SU-DHL-6 (cell line): ENCODE data around the gene PRXL2A.

Source experiments
- H2AFZ ChIP-seq: fragments of 200-600 bp; sonication (generic); 2 replicates; pipeline ENCODE4 v1.6.1; 2014; ENCODE audit warnings: low read depth, mild to moderate bottlenecking, moderate library complexity, mixed read lengths, antibody characterized with exemption, low read length; ENCODE audit not compliant: severe bottlenecking
- H3F3A ChIP-seq: fragments of 200-600 bp; shearing (Covaris generic); 2 replicates; pipeline ENCODE4 v1.6.0; 2016; ENCODE audit warnings: antibody characterized with exemption, mild to moderate bottlenecking; ENCODE audit not compliant: insufficient read depth
- H3K27ac ChIP-seq: fragments of 200-600 bp; sonication (generic); 2 replicates; pipeline ENCODE4 v1.5.1; 2016; ENCODE audit warnings: low read depth, mild to moderate bottlenecking, low read length, moderate library complexity, mixed read lengths
- H3K27me3 ChIP-seq: fragments of 200-600 bp; sonication (generic), shearing (Covaris generic); 2 replicates; pipeline ENCODE4 v1.6.0; 2014; ENCODE audit warnings: mild to moderate bottlenecking, low read length
- H3K36me3 ChIP-seq: fragments of 200-600 bp; sonication (generic); 2 replicates; pipeline ENCODE4 v1.6.1; 2014; ENCODE audit warnings: mild to moderate bottlenecking, low read length, mixed read lengths
- H3K4me2 ChIP-seq: fragments of 300-600, 200-600 bp; shearing (Covaris generic), sonication (generic); 2 replicates; pipeline ENCODE4 v1.6.0; 2014; ENCODE audit warnings: low read length, low read depth, mild to moderate bottlenecking; ENCODE audit not compliant: poor library complexity, severe bottlenecking
- H3K4me3 ChIP-seq: fragments of 200-600 bp; sonication (generic); 2 replicates; pipeline ENCODE4 v1.5.1; 2014; ENCODE audit warnings: antibody characterized with exemption, low read length, mild to moderate bottlenecking, mixed read lengths; ENCODE audit not compliant: insufficient read depth, poor library complexity, severe bottlenecking
- H3K79me2 ChIP-seq: fragments of 200-600 bp; sonication (generic); 2 replicates; pipeline ENCODE4 v1.6.1; 2014; ENCODE audit warnings: mild to moderate bottlenecking, low read length, moderate library complexity; ENCODE audit not compliant: insufficient read depth
- H3K9ac ChIP-seq: fragments of 200-600 bp; sonication (generic); 2 replicates; pipeline ENCODE4 v1.7.0; 2014; ENCODE audit warnings: mild to moderate bottlenecking, low read length
- H3K9me2 ChIP-seq: fragments of 200-600 bp; sonication (generic); replicated peaks from 2 replicates; pipeline ENCODE4 v1.6.1; 2014; ENCODE audit warnings: low read length; ENCODE audit not compliant: insufficient read depth
- H3K9me3 ChIP-seq: fragments of 200-600 bp; sonication (generic); 2 replicates; pipeline ENCODE4 v1.6.1; 2014; ENCODE audit warnings: low read length, mixed read lengths; ENCODE audit not compliant: insufficient read depth
- H4K20me1 ChIP-seq: fragments of 200-600 bp; sonication (generic); 2 replicates; pipeline ENCODE4 v1.6.1; 2014; ENCODE audit warnings: low read depth, mild to moderate bottlenecking, antibody characterized with exemption, low read length, moderate library complexity, mixed read lengths
- CTCF ChIP-seq: fragments of 200-600 bp; sonication (generic); IDR thresholded peaks from one replicate; pipeline ENCODE4 v1.5.1; 2017; ENCODE audit warnings: antibody characterized with exemption, mild to moderate bottlenecking, low read length, moderate library complexity; ENCODE audit not compliant: insufficient read depth, poor library complexity, severe bottlenecking
- EZH2phosphoT487 ChIP-seq: fragments of 200-600 bp; sonication (generic), shearing (Covaris generic); conservative IDR thresholded peaks from 2 replicates; pipeline ENCODE4 v1.6.1; 2018; ENCODE audit warnings: mild to moderate bottlenecking, antibody characterized with exemption, low read length, moderate library complexity, mixed read lengths

Gene PRXL2A

GRCh38 chr10:80468806-80469421 lies 60.6 kb downstream of the PRXL2A start:
- Histone ChIP-seq H3F3A (no peaks in the 10 kb centered on the region), H2AFZ (no peak overlapping the region), H3K9me2 (no peaks in the 10 kb centered on the region), H3K9ac (no peak overlapping the region), H3K4me3 (no peak overlapping the region), H3K27me3 (no peaks in the 10 kb centered on the region), H3K9me3 (no peaks in the 10 kb centered on the region), H3K4me2 (no peak overlapping the region), H4K20me1 (no peaks in the 10 kb centered on the region; the same call in 1 of the 2 replicates), H3K79me2 (no peaks in the 10 kb centered on the region), H3K27ac (no peak overlapping the region), H3K36me3 (no peaks in the 10 kb centered on the region)
- no peak for TF ChIP-seq CTCF
- TF ChIP-seq EZH2phosphoT487 = no peak

- no peak for TF ChIP-seq EZH2phosphoT487
- TF ChIP-seq CTCF = no peak
- H3K27ac ChIP-seq = peak overlapping the region; percentile 17; the same call in 1 of the 2 replicates
Observed at GRCh38 chr10:80470266-80470665, 61.9 kb downstream of the PRXL2A start.

GRCh38 chr10:80471001-80471400 lies 62.6 kb downstream of the PRXL2A start:
- Histone ChIP-seq H3K9me3 (no peaks in the 10 kb centered on the region), H3K27me3 (no peaks in the 10 kb centered on the region), H3K9me2 (no peaks in the 10 kb centered on the region), H3K36me3 (no peaks in the 10 kb centered on the region), H2AFZ (no peak overlapping the region), H3K4me2 (no peak overlapping the region), H3F3A (no peaks in the 10 kb centered on the region), H3K79me2 (no peaks in the 10 kb centered on the region), H3K9ac (no peak overlapping the region), H3K4me3 (no peak overlapping the region), H4K20me1 (no peaks in the 10 kb centered on the region; the same call in 1 of the 2 replicates), H3K27ac (peak overlapping the region; percentile 17)
- TF ChIP-seq EZH2phosphoT487 = no peak
- no peak for TF ChIP-seq CTCF

More at GRCh38 chr10:80470266-80470665, 61.9 kb downstream of the PRXL2A start:
- Histone ChIP-seq H2AFZ (no peak overlapping the region), H3K79me2 (no peaks in the 10 kb centered on the region), H3K4me3 (no peak overlapping the region), H3K9ac (no peak overlapping the region), H3K9me3 (no peaks in the 10 kb centered on the region), H3F3A (no peaks in the 10 kb centered on the region), H3K27me3 (no peaks in the 10 kb centered on the region), H3K9me2 (no peaks in the 10 kb centered on the region), H3K36me3 (no peaks in the 10 kb centered on the region), H3K4me2 (no peak overlapping the region), H4K20me1 (no peaks in the 10 kb centered on the region; the same call in 1 of the 2 replicates)
